Stomach (tissue), 9 donors: ENCODE data around the gene NEFH. TPM values are rescaled to one million over a fixed set of nuclear protein-coding genes. Genes with fewer than 3 reads are reported as not detected.

ENCODE experiments used
- DNase-seq, 2 donors: peaks; one replicate each; pipeline versions ENCODE4 v3.0.0 to v3.0.0-alpha.2; 2013 to 2019
- H3K27ac ChIP-seq, 5 donors: fragments of 200-600 bp in 4 of 5; sonication (generic) in 4 of 5; one replicate each; pipeline ENCODE4 v1.5.1; 2013 to 2019; ENCODE audit warnings: mild to moderate bottlenecking in 1 of 5, moderate library complexity in 1 of 5
- H3K27me3 ChIP-seq, 3 donors: fragments of 200-600 bp; sonication (generic); one replicate each; pipeline ENCODE4 v1.5.1; 2017 to 2019; ENCODE audit warnings: mixed run types in 1 of 3
- H3K36me3 ChIP-seq, 4 donors: fragments of 200-600 bp; sonication (generic); 1 replicate in 3 of 4; 2 replicates in 1 of 4; pipeline ENCODE4 v1.5.1; 2016 to 2019
- H3K4me1 ChIP-seq, 4 donors: fragments of 200-600 bp; sonication (generic); one replicate each; pipeline ENCODE4 v1.5.1; 2016 to 2019
- H3K4me3 ChIP-seq, 4 donors: fragments of 200-600 bp; sonication (generic) in 3 of 4; one replicate each; pipeline ENCODE4 v1.5.1; 2016 to 2019; ENCODE audit warnings: mild to moderate bottlenecking in 1 of 4
- H3K9me3 ChIP-seq, 4 donors: fragments of 200-600 bp; sonication (generic); one replicate each; pipeline ENCODE4 v1.5.1; 2016 to 2019
- EP300 ChIP-seq: sonication (generic); formaldehyde crosslinking; IDR thresholded peaks from one replicate; pipeline ENCODE4 v1.6.1; 2017; ENCODE audit warnings: antibody characterized with exemption
- POLR2A ChIP-seq, 4 donors: fragments of 450-650 bp; IDR thresholded peaks; one replicate each; pipeline ENCODE4 v1.6.1; 2016; ENCODE audit warnings: antibody characterized with exemption in 4 of 4, control low read depth in 2 of 4, mild to moderate bottlenecking in 1 of 4, moderate library complexity in 1 of 4
- POLR2AphosphoS5 ChIP-seq, 3 donors: sonication (generic); formaldehyde crosslinking; IDR thresholded peaks; one replicate each; pipeline ENCODE4 v1.6.1; 2016; ENCODE audit warnings: antibody characterized with exemption in 3 of 3
- WGBS, 5 donors: extraction: QIAGEN DNeasy Blood & Tissue Kit in 3 of 5; methylation state at CpG; one replicate each; pipeline versions ENCODE4 v1.1.5 to v1.1.7; 2013 to 2018; 5-methylcytosine and 5-hydroxymethylcytosine counted together
- intact Hi-C: fragments of 100-400 bp; cut with DNase I; formaldehyde crosslinking; loops from one replicate; pipeline ENCODE4 v1.15.1; 2023; ENCODE audit warnings: low total_unique reads
- polyA plus RNA-seq, 3 donors: library from polyadenylated mRNA; stranded (reverse); fragments of 200-250 nt; gene quantifications; one replicate each; pipeline ENCODE4 v1.2.3, GENCODE V29; 2013
- total RNA-seq, 5 donors: library from RNA; depleted of rRNA; stranded (reverse); fragments of >200 nt; gene quantifications; one replicate each; pipeline versions ENCODE4 v1.1.0 to v1.2.3, GENCODE V29; 2014 to 2016
- TF ChIP-seq, protein P1 (sequence below), 7 experiments: fragments of 450-650 bp in 4 of 7; fragments of 200-600 bp in 3 of 7; sonication (generic) in 3 of 7; IDR thresholded peaks; one replicate each; pipeline ENCODE4 v1.5.1; 2016 to 2019; ENCODE audit warnings: antibody characterized with exemption in 7 of 7, control low read depth in 2 of 7, mild to moderate bottlenecking in 1 of 7
- donor health status: healthy with polysubstance abuse.
- donor health status: Bipolar disorder and iron deficiency.
- donor health status: healthy.

Gene NEFH
- total and polyA plus RNA-seq, 8 donors, result 0.14 to 2.7 (median 0.43) TPM; not detected in 3

DNA sequence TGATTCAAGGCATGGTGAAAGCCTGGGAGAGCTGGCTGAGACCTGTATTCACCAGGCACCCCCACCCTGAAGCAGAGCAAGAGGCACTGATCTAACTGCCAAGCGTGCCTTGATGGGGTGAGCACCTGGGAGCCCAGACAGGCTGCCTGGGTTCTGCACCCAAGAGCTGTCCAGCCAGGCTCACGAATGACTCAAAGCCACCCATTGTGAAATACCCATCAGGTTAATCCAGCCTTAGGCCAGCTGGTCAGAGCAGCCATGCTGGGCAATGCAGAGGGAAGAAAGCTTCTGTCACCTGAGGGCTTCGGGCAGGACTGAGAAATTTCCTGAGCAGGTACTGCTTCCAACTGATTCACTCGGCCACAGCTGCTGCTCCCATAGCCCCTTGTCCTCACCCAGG is 51.4 kb downstream of the NEFH start:
- TF ChIP-seq, protein P1, sequence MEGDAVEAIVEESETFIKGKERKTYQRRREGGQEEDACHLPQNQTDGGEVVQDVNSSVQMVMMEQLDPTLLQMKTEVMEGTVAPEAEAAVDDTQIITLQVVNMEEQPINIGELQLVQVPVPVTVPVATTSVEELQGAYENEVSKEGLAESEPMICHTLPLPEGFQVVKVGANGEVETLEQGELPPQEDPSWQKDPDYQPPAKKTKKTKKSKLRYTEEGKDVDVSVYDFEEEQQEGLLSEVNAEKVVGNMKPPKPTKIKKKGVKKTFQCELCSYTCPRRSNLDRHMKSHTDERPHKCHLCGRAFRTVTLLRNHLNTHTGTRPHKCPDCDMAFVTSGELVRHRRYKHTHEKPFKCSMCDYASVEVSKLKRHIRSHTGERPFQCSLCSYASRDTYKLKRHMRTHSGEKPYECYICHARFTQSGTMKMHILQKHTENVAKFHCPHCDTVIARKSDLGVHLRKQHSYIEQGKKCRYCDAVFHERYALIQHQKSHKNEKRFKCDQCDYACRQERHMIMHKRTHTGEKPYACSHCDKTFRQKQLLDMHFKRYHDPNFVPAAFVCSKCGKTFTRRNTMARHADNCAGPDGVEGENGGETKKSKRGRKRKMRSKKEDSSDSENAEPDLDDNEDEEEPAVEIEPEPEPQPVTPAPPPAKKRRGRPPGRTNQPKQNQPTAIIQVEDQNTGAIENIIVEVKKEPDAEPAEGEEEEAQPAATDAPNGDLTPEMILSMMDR (IDR thresholded peaks at IDR 0.05), result no peak
- TF ChIP-seq POLR2A (IDR thresholded peaks at IDR 0.05), result no peak
- TF ChIP-seq EP300, result no peak
- TF ChIP-seq POLR2AphosphoS5 (IDR thresholded peaks at IDR 0.05), result no peak
- intact Hi-C loops, result no loop called here
- Histone ChIP-seq H3K4me3 (no peak overlapping the region), H3K4me1 (no peaks in the 10 kb centered on the region), H3K27me3 (no peaks in the 10 kb centered on the region), H3K36me3 (peaks cover 75 to 100% (median 100%) of the 10 kb centered on the region in 4 donors), H3K9me3 (no peaks in the 10 kb centered on the region), H3K27ac (no peak overlapping the region)
- 90 to 100% (median 94%) methylated on average over 3 to 4 of the region's 4 CpGs for WGBS, 5 donors
- DNase-seq, result no peak

DNA sequence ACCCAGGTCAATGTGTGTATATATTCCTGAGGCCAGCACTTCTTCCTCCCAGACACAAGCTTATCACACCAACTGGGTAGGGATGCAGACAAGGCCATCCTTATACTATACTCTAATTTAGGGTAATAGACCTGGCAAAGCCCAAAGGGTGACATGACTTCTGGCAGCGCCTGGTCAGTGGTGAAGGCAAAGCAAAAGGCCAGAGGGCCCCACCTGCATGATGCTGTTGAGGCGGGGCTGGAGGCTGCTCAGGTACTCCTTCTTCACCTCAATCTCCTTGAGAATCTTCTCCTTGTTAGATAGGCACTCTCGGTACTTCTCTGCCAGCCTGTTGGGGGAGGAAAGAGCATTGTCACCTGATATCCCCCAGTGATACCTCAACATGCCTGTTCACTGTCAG is 56.4 kb downstream of the NEFH start:
- no peaks in the 10 kb centered on the region for H3K4me1 ChIP-seq
- no peak overlapping the region for H3K4me3 ChIP-seq
- TF ChIP-seq POLR2AphosphoS5 (IDR thresholded peaks at IDR 0.05) (no peak), EP300 (no peak), POLR2A (IDR thresholded peaks at IDR 0.05) (no peak)
- TF ChIP-seq, protein P1 (IDR thresholded peaks at IDR 0.05), result no peak
- H3K9me3 ChIP-seq, result no peaks in the 10 kb centered on the region
- intact Hi-C loops, result no loop called here
- 78 to 97% (median 95%) methylated on average over 3 of the region's 3 CpGs for WGBS, 5 donors
- no peak for DNase-seq
- no peaks in the 10 kb centered on the region for H3K27me3 ChIP-seq
- no peak overlapping the region for H3K27ac ChIP-seq
- H3K36me3 ChIP-seq, result peaks cover 61 to 100% (median 100%) of the 10 kb centered on the region in 4 donors

DNA sequence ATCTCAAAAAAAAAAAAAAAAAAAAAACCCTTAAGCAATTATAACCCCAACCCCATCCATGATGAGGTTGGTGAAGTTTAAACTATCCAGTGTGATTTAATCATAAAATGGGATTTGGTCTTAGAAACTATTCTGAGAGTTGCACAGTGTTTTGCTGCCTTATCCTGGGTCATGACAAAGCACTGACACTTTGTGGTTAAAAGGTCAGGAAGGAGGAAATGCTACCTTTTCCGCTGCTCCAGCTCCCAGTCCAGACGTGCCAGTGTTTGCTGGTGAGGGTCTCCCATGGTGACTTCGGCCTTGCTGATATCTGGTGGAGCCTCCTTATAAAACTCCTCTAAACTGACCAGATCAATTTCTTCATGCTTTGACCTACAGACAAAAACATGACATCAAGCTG is 59.1 kb downstream of the NEFH start:
- Histone ChIP-seq H3K4me1 (no peaks in the 10 kb centered on the region), H3K9me3 (no peaks in the 10 kb centered on the region), H3K4me3 (no peak overlapping the region), H3K27ac (no peak overlapping the region), H3K36me3 (peaks cover 62 to 98% (median 98%) of the 10 kb centered on the region in 4 donors), H3K27me3 (no peaks in the 10 kb centered on the region)
- WGBS, 5 donors, result 69 to 75% (median 74%) methylated on average over 3 of the region's 3 CpGs
- intact Hi-C loops, result no loop called here
- DNase-seq, result no peak
- TF ChIP-seq POLR2AphosphoS5 (IDR thresholded peaks at IDR 0.05) (no peak), POLR2A (IDR thresholded peaks at IDR 0.05) (no peak), EP300 (no peak)
- TF ChIP-seq, protein P1 (IDR thresholded peaks at IDR 0.05), result no peak

Other genes starting within 250 kb of the NEFH start
- 10 to 100 TPM; 14.5 to 76.5 (median 45.1) TPM for gene RHBDD3, start 212.2 kb upstream of the NEFH start, total RNA-seq
- gene RHBDD3, start 212.2 kb upstream of the NEFH start, polyA plus RNA-seq, result 10 to 100 TPM in 2 of 3 donors, 1 to 10 TPM in 1; 9.8 to 19.6 (median 16.7) TPM
- 100 to 1,000 TPM; 145 to 376 (median 185) TPM for gene EWSR1, start 211.9 kb upstream of the NEFH start, total RNA-seq
- gene EWSR1, start 211.9 kb upstream of the NEFH start, polyA plus RNA-seq, result 100 to 1,000 TPM in 1 of 3 donors, 10 to 100 TPM in 2; 97.7 to 137 (median 98.2) TPM
- 10 to 100 TPM in 4 of 5 donors, 1 to 10 TPM in 1; 4.4 to 81.1 (median 53.6) TPM for gene GAS2L1, start 173.6 kb upstream of the NEFH start, total RNA-seq
- gene GAS2L1, start 173.6 kb upstream of the NEFH start, polyA plus RNA-seq, result 10 to 100 TPM; 14.7 to 22.3 (median 15.7) TPM
- under 1 TPM in 1 of 5 donors, not detected in 4; 0.37 TPM for gene RASL10A, start 164.5 kb upstream of the NEFH start, total RNA-seq
- 1 to 10 TPM in 1 of 3 donors, under 1 TPM in 2; 0.19 to 3.5 (median 0.76) TPM for gene RASL10A, start 164.5 kb upstream of the NEFH start, polyA plus RNA-seq
- gene AP1B1, start 91.6 kb upstream of the NEFH start, total RNA-seq, result 100 to 1,000 TPM in 1 of 5 donors, 10 to 100 TPM in 4; 33.8 to 109 (median 64.6) TPM
- gene AP1B1, start 91.6 kb upstream of the NEFH start, polyA plus RNA-seq, result 10 to 100 TPM; 19.8 to 36.9 (median 30.4) TPM
- gene RFPL1, start 41.6 kb upstream of the NEFH start, total RNA-seq, result not detected
- not detected for gene RFPL1, start 41.6 kb upstream of the NEFH start, polyA plus RNA-seq
- 100 to 1,000 TPM in 1 of 5 donors, 10 to 100 TPM in 4; 19.3 to 123 (median 54.9) TPM for gene THOC5, start 73.5 kb downstream of the NEFH start, total RNA-seq
- 10 to 100 TPM; 18.2 to 31.6 (median 21.8) TPM for gene THOC5, start 73.5 kb downstream of the NEFH start, polyA plus RNA-seq
- 10 to 100 TPM in 4 of 5 donors, 1 to 10 TPM in 1; 7.1 to 58.9 (median 24.4) TPM for gene NIPSNAP1, start 100.9 kb downstream of the NEFH start, total RNA-seq
- 10 to 100 TPM; 23.1 to 37.3 (median 30.7) TPM for gene NIPSNAP1, start 100.9 kb downstream of the NEFH start, polyA plus RNA-seq
- gene NF2, start 123.4 kb downstream of the NEFH start, total RNA-seq, result 10 to 100 TPM; 16.9 to 37.6 (median 20.3) TPM
- gene NF2, start 123.4 kb downstream of the NEFH start, polyA plus RNA-seq, result 1 to 10 TPM; 5.8 to 8.4 (median 8.3) TPM
- not detected for gene CABP7, start 239.8 kb downstream of the NEFH start, total RNA-seq
- gene CABP7, start 239.8 kb downstream of the NEFH start, polyA plus RNA-seq, result under 1 TPM in 2 of 3 donors, not detected in 1; 0.12 to 0.35 TPM